Breast epithelium (tissue), 3 donors: ENCODE results near the gene VBP1.

Experiments
- POLR2A ChIP-seq: fragments of 450-650 bp; IDR thresholded peaks from one replicate; pipeline ENCODE4 v1.6.1; 2016; ENCODE audit warnings: antibody characterized with exemption, mild to moderate bottlenecking, moderate library complexity
- POLR2AphosphoS5 ChIP-seq, 3 donors: sonication (generic); formaldehyde crosslinking; IDR thresholded peaks; one replicate each; pipeline ENCODE4 v1.6.1; 2017; ENCODE audit warnings: antibody characterized with exemption in 3 of 3
- TF ChIP-seq, protein P1 (sequence below), 3 donors: fragments of 450-650 bp; IDR thresholded peaks; one replicate each; pipeline ENCODE4 v1.5.1; 2016 to 2017; ENCODE audit warnings: antibody characterized with exemption in 3 of 3, mild to moderate bottlenecking in 3 of 3, moderate library complexity in 3 of 3

DNA sequence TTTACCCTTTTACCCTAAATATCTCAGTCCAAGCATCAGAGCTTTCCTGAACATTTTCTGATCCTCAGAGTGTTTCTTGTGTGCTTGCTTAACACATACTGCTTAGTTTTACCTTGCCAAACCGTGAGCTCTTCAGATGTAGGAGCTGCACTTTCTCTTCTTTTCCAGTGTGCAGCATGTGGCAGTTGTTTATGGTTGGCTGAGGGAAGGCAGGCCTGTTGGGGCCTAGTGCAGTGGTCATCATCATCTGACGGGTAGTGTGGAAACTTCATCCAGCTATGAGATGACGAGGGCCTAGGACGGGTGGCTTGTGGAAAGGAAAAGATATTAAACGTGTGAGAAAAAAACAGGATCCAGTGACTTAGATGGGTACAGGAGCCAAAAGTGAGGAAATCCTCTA lies 21.5 kb downstream of the VBP1 start:
- no peak for TF ChIP-seq POLR2A
- TF ChIP-seq, protein P1, sequence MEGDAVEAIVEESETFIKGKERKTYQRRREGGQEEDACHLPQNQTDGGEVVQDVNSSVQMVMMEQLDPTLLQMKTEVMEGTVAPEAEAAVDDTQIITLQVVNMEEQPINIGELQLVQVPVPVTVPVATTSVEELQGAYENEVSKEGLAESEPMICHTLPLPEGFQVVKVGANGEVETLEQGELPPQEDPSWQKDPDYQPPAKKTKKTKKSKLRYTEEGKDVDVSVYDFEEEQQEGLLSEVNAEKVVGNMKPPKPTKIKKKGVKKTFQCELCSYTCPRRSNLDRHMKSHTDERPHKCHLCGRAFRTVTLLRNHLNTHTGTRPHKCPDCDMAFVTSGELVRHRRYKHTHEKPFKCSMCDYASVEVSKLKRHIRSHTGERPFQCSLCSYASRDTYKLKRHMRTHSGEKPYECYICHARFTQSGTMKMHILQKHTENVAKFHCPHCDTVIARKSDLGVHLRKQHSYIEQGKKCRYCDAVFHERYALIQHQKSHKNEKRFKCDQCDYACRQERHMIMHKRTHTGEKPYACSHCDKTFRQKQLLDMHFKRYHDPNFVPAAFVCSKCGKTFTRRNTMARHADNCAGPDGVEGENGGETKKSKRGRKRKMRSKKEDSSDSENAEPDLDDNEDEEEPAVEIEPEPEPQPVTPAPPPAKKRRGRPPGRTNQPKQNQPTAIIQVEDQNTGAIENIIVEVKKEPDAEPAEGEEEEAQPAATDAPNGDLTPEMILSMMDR (IDR thresholded peaks at IDR 0.05), result no peak
- TF ChIP-seq POLR2AphosphoS5 (IDR thresholded peaks at IDR 0.05), result no peak
